Type B pancreatic cell (in vitro differentiated cells): Measurements from ENCODE around the gene FAH. TPM values are rescaled to one million over a fixed set of nuclear protein-coding genes. Genes with fewer than 3 reads are reported as not detected.

ENCODE experiments used
- DNase-seq: peaks from one replicate; pipeline ENCODE4 v3.0.0; 2021; ENCODE audit warnings: mixed read lengths; ENCODE audit not compliant: unreplicated experiment; ENCODE audit errors: extremely low spot score
- H3K27ac Mint-ChIP-seq: 2 replicates; pipeline ENCODE4 v1.8.0; 2021; ENCODE audit warnings: mild to moderate bottlenecking, mixed read lengths
- H3K27me3 Mint-ChIP-seq: 2 replicates; pipeline ENCODE4 v1.8.0; 2021; ENCODE audit warnings: mixed read lengths
- H3K36me3 Mint-ChIP-seq: 2 replicates; pipeline ENCODE4 v1.8.0; 2021; ENCODE audit warnings: mixed read lengths
- H3K4me1 Mint-ChIP-seq: one replicate; pipeline ENCODE4 v1.8.0; 2021; ENCODE audit warnings: mixed read lengths; ENCODE audit not compliant: unreplicated experiment
- H3K4me3 Mint-ChIP-seq: 2 replicates; pipeline ENCODE4 v1.8.0; 2021; ENCODE audit warnings: mild to moderate bottlenecking, mixed read lengths
- H3K9me3 Mint-ChIP-seq: 2 replicates; pipeline ENCODE4 v1.8.0; 2021; ENCODE audit warnings: mixed read lengths
- CTCF ChIP-seq: fragments of 200-600 bp; sonication (generic); conservative IDR thresholded peaks from 2 replicates; pipeline ENCODE4 v1.5.0; 2021; ENCODE audit warnings: antibody characterized with exemption, mild to moderate bottlenecking
- total RNA-seq: library from RNA; stranded (reverse); gene quantifications from 2 replicates; pipeline ENCODE4 v1.2.1, GENCODE V29; 2021; ENCODE audit warnings: low replicate concordance

Gene FAH
- total RNA-seq, 1 donor from 2014 or later, result 25.8 TPM

DNA sequence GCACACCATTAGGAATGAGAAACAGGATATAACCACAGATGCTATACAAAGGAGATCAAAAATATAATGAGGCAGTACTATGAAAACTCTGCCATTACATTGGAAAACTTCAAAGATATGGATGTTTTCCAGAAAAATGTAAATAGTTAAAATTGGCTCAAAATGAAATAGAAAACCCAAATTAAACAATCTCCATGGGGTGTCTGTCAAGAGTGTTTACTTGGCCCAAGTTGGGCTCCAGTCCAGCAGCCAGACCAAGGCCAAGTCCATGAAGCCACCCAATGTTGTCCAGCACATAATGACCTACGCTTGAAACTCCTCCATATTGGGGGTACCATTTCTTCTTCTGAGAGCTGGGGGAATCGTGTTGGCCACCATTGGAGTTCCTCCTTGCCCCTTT, 62.1 kb downstream of the FAH start:
- Mint-ChIP-seq H3K27ac (no peak overlapping the region), H3K36me3 (no peaks in the 10 kb centered on the region), H3K27me3 (no peaks in the 10 kb centered on the region), H3K9me3 (no peaks in the 10 kb centered on the region), H3K4me3 (no peak overlapping the region), H3K4me1 (no peaks in the 10 kb centered on the region)
- DNase-seq, result no peak
- TF ChIP-seq CTCF, result no peak

DNA sequence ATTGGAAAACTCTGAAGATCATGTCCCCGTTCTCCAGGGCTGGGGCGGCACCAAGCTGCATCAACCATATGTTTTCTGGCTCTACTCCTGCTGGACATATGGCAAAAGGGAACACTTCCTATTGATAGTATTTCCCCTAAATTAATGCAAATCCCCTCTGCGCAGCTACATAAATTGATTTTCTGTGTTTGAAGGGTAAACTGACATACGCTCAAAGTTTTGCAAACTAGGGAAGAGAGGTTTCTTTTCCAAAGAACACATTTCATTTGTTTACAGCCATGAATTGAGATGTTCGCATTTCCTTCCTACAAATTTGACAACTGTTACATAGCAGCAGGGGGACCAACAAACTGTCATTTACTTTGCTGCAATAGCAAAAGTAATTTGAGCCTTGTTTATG, 63.3 kb downstream of the FAH start:
- DNase-seq, result no peak
- Mint-ChIP-seq H3K9me3 (no peaks in the 10 kb centered on the region), H3K4me1 (no peaks in the 10 kb centered on the region), H3K4me3 (no peak overlapping the region), H3K27me3 (no peaks in the 10 kb centered on the region), H3K36me3 (no peaks in the 10 kb centered on the region), H3K27ac (no peak overlapping the region)
- TF ChIP-seq CTCF, result no peak

GRCh38 chr15:80216911-80217310, 64.1 kb downstream of the FAH start:
- DNase-seq, result no peak
- Mint-ChIP-seq H3K36me3 (no peaks in the 10 kb centered on the region), H3K4me1 (no peaks in the 10 kb centered on the region), H3K9me3 (no peaks in the 10 kb centered on the region), H3K27ac (no peak overlapping the region), H3K4me3 (no peak overlapping the region), H3K27me3 (no peaks in the 10 kb centered on the region)
- TF ChIP-seq CTCF, result no peak

GRCh38 chr15:80217327-80217900, 64.6 kb downstream of the FAH start:
- H3K27me3 Mint-ChIP-seq, result no peaks in the 10 kb centered on the region
- no peak overlapping the region for H3K27ac Mint-ChIP-seq
- no peaks in the 10 kb centered on the region for H3K9me3 Mint-ChIP-seq
- no peak for TF ChIP-seq CTCF
- H3K4me1 Mint-ChIP-seq, result no peaks in the 10 kb centered on the region
- no peaks in the 10 kb centered on the region for H3K36me3 Mint-ChIP-seq
- H3K4me3 Mint-ChIP-seq, result no peak overlapping the region
- no peak for DNase-seq

DNA sequence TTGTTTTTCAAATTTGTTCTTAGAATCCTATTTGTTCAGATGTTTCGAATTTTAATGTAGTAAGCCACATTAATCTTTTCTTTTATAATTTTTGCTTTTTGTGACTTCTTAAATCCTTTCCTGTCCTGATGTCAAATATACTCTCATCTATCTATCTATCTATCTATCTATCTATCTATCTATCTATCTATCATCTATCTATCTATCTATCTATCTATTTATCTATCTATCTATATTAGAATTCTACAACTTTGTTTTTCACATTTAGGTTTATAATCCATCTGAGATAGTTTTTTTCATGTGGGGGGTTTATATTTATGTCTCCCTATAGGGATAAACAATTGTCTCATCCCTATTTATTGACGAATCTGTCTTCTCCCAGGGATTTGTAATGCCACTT, 67.2 kb downstream of the FAH start:
- Mint-ChIP-seq H3K27ac (no peak overlapping the region), H3K27me3 (no peaks in the 10 kb centered on the region), H3K4me1 (no peaks in the 10 kb centered on the region), H3K9me3 (no peaks in the 10 kb centered on the region), H3K4me3 (no peak overlapping the region), H3K36me3 (peaks cover 3% of the 10 kb centered on the region)
- no peak for TF ChIP-seq CTCF
- DNase-seq, result no peak
